ENCODE data around the gene SLC35A4.
A peak's percentile ranks its signal among the peaks of the same experiment; 100 is the strongest.
"Not testable (repeated sequence)": the region's sequence is repeated elsewhere in the genome, so short reads cannot be mapped to it uniquely, and the experiment has no call there.

SLC35A4 gene

DNA sequence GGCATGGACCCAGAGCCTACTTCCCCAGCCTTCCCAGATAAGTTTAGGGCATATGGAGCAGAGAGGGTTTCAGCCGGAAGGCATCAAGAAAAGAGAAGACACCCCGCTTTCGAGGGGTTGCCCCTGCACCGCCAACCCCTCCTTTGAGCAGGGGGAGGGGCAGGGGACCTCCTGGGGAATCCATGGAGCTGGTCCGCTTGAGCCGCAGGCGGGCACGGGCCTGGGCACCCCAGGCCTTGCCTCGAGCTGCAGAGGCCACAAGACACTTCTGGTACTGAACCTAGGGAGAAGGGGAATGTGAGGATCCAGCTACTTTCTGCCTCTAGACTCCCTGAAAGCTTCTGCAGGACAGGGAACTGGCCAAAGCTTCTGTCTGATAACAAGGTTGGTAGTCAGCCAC is 6.1 kb upstream of the SLC35A4 start:
- no peak for DNase-seq (ENCODE audit: low spot score)

DNA sequence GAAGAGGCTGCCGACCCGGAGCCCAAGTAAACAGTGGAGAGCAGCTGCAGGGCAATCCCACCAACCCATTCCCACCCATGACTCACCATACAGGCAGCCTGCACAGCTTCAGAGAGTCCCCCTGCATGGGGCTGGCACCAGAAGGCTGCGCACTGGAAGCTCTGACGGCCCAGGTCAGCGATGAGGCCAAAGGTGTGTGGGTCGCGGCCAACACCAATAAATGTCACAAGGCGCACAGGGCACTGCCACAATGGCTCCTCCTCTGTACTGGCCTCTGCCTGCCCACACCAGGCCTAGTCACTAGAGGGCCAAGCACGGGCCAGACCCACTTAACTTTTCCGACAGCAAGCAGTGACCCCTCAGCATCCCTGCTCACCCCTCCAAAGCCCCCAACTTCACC is 4.4 kb upstream of the SLC35A4 start:
- no peak for DNase-seq (ENCODE audit: low spot score)

DNA sequence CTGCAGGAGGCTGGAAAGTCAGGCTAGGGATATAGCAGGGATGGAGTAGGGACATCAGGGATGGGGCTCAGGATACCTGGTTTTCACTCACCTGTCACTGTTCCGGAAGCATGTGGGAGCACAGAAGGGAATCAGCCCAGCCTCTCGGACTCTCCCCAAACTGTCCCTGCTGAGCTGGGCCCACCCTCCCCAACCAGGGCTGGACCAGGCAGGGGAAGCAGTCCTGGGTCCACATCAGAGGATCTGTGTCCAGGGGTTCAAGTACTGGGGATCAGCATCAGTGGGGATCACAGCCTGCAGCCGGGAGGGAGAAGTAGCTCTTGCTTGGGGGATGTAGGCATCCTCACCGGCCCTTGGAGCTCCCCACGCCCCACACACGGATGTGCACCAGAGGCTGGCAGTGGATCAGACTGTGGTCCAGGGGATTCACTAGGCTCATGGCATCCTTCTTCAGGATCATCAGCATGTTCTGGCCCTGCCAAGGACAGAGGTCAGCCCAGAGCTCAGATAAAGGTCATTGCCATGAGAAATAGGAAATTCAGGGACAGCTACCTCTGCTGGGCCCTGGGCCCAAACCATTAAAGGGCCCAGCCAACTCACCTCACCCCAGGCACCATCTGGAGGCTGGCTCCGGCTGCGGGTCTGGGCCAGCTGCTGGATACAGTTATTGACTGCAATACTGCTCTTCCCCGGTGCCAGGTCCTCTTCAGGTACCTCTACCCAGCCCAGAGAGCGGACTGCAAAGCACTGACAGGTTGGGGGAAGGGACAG is 2.7 kb upstream of the SLC35A4 start:
- DNase-seq (ENCODE audit: low spot score): no peak

DNA sequence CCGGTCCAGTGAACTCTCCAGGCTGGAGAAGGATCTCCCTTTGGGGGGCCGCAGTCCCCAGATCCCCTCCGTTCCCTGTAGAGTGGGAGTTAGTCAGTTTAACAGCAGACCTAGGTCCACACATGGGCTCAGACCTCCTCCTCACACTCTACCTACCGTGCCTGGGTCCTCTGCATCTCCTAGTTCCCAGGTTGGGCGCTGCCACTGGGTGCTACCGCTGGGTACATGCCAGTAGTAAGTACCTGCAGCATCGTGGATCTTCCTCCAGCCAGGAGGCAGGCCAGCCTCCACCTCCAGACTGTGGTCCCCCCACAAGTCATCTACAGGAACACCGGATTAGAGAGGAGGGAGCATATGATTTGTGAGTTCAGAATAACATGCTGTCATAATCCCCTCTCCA is 1.0 kb upstream of the SLC35A4 start:
- DNase-seq (ENCODE audit: low spot score): no peak

DNA sequence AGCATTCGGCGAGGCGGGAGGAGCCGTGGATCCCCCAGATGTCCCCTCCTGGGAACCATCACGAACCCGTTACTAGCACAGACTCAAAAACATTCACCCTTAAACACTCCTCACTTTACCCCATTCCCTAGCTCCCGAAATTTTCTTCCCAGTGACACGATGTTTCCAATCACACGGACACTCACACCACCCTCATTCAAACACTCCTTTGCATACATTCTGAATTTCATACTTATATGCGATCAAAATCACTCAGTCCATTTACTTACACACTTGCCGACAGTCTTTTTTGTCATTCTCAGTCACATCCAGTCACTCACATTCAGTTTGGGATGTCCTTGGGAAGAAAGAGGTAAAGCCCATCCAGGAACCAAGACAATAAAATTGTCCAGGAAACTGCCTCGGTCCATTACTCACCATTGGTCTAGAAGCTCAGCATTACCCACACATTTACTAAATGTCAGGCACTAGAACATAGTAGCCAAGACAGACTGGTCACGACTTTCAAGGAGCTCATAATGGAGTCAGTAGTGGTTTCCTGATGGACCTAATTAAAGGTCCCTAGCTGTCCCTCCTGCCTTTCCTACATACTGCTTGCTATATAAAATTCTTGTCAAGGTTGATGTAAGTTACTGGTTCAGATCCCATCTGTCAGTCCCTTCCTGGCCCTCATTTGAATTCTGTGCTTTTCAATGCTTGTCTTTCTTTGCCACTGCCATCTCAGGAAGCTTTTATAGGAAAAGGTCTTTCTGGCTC is 574 bp downstream of the SLC35A4 start:
- no peak for DNase-seq (ENCODE audit: low spot score)

DNA sequence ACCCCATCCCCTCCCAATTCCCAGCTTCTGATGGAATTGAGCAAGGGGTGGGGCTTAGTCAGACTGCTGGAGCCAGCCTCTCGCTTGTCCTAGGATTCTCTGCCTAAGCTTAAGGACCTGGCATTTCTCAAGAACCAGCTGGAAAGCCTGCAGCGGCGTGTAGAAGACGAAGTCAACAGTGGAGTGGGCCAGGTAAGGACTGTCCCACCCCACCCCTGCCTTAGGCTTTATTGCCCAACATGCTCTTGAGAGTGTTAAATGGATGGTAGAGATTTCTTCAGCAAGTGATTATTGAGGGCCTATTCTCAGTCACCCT is 1.1 kb downstream of the SLC35A4 start:
- DNase-seq (ENCODE audit: low spot score): no peak

DNA sequence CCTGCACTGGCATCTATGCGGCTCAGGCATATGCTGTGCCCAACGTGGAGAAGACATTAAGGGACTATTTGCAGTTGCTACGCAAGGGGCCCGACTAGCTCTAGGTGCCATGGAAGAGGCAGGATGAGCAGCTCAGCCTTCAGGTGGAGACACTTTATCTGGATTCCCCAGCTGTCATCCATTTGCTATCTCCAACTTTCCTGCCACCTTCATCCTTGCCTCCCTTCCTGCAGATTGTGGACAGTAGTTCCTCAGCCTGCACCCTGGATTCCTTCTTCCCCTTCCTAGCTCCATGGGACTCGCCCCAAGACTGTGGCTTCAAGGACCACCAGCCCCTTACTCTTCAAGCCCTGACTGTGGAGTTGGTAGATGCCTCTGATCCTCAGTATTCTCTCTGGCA is 2.0 kb downstream of the SLC35A4 start:
- DNase-seq (ENCODE audit: low spot score): no peak

DNA sequence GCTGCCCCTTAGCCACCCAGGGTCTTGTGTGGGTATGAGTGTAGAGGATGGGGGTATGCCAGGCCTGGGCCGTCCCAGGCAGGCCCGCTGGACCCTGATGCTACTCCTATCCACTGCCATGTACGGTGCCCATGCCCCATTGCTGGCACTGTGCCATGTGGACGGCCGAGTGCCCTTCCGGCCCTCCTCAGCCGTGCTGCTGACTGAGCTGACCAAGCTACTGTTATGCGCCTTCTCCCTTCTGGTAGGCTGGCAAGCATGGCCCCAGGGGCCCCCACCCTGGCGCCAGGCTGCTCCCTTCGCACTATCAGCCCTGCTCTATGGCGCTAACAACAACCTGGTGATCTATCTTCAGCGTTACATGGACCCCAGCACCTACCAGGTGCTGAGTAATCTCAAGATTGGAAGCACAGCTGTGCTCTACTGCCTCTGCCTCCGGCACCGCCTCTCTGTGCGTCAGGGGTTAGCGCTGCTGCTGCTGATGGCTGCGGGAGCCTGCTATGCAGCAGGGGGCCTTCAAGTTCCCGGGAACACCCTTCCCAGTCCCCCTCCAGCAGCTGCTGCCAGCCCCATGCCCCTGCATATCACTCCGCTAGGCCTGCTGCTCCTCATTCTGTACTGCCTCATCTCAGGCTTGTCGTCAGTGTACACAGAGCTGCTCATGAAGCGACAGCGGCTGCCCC is 2.6 kb downstream of the SLC35A4 start:
- DNase-seq (ENCODE audit: low spot score): no peak

DNA sequence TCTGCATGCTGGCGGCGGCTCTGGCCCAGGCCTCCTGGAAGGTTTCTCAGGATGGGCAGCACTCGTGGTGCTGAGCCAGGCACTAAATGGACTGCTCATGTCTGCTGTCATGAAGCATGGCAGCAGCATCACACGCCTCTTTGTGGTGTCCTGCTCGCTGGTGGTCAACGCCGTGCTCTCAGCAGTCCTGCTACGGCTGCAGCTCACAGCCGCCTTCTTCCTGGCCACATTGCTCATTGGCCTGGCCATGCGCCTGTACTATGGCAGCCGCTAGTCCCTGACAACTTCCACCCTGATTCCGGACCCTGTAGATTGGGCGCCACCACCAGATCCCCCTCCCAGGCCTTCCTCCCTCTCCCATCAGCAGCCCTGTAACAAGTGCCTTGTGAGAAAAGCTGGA is 3.2 kb downstream of the SLC35A4 start:
- no peak for DNase-seq (ENCODE audit: low spot score)

DNA sequence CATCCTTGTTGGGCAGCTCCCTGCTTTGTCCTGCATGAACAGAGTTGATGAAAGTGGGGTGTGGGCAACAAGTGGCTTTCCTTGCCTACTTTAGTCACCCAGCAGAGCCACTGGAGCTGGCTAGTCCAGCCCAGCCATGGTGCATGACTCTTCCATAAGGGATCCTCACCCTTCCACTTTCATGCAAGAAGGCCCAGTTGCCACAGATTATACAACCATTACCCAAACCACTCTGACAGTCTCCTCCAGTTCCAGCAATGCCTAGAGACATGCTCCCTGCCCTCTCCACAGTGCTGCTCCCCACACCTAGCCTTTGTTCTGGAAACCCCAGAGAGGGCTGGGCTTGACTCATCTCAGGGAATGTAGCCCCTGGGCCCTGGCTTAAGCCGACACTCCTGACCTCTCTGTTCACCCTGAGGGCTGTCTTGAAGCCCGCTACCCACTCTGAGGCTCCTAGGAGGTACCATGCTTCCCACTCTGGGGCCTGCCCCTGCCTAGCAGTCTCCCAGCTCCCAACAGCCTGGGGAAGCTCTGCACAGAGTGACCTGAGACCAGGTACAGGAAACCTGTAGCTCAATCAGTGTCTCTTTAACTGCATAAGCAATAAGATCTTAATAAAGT is 3.9 kb downstream of the SLC35A4 start:
- no peak for DNase-seq (ENCODE audit: low spot score)

DNA sequence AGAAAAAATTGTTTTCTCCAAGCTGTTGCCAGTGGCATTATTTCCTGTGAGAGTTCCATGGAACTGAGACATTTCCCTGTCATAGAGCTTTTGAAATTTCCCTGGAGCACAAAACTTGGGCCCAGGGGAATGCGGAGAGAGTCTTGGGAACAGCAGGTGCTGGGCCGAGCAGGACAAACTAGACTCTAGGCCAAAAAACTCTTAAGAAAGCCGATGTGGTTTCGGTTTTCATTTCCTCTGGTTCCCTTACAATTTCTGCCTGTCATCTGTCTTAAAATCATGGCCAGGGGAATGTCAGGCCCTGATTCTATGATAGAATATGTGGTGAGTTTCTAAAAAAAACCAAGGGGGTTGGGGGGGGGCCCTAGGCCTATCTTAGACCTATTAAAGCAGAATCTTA is 4.6 kb downstream of the SLC35A4 start:
- no peak for DNase-seq (ENCODE audit: low spot score)

DNA sequence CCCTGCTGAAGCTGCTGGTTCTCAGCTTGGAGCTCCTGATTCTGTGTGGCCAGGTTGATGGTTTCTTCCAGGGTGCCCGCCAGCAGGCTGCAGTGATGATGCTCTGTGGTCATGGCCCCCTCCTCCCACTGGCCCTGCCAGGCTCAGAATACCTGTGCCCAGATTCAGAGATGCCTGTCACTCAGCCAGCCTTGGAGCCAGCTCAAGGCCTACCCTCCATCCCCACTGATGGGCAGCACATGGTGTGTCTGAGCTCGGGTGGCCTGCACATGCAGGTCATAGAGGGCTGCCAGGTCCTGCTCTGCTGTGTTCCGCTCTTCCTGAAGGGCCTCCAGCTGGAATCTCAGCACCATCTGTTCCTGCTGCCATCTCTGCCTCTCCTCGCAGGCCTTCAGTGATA is 5.4 kb downstream of the SLC35A4 start:
- no peak for DNase-seq (ENCODE audit: low spot score)

DNA sequence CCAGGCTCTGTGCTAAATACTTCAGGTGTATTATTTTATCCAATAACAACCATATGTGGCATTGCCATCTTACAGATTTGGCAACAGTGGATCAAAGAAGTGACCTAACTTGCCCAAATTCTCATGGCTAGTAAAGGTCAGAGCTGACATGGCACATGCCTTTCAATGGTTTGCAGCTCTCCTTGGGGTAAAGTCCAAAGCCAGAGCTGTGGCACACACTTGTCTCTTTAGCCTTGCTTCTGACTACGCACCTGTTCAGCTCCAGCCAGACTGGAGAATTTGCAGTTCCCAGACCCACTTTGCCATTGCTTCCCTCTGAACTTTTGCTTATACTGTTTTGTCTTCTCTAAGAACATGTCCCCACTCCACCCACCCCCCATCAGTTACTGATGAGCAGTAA is 5.9 kb downstream of the SLC35A4 start:
- DNase-seq (ENCODE audit: low spot score): no peak

DNA sequence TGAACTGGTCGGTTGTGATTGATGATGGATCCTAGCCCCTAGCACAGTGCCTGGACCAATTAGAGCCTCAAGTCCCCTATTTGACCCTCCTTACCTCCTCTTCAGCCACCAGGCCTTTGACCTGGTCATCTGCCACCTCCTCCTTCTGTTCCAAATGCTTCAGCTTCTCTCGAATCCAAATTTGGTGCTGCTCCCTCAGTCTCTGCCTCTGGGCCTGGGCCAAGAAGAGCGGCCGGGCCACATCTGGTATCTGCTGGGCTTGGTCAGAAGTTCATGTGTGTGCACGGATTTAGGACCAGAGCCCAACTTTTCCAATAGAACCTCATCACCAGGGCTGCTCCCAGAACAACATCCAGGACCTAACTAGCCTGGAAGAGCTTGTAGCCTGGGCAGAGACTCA is 6.5 kb downstream of the SLC35A4 start:
- DNase-seq (ENCODE audit: low spot score): peak; percentile 45

DNA sequence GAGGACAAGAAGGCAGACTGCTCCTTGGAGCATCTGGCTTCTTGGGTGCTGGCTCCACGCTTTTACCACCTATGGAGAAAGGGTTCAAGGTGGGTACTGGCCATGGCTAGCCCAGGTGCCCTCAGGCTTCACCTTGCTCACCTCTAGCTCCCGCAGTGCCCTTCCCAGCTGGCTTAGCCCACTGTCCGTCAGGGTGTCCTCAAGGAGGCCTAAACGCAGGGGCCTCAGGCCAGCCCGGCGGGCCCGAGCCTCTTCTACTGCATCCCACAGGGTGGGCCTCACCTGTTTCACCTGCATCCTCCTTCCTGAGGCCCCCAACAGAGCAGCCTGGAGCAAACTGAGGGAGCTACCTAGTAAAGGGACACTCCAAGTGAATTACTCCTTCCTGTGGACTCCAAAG is 9.1 kb downstream of the SLC35A4 start:
- no peak for DNase-seq (ENCODE audit: low spot score)

DNA sequence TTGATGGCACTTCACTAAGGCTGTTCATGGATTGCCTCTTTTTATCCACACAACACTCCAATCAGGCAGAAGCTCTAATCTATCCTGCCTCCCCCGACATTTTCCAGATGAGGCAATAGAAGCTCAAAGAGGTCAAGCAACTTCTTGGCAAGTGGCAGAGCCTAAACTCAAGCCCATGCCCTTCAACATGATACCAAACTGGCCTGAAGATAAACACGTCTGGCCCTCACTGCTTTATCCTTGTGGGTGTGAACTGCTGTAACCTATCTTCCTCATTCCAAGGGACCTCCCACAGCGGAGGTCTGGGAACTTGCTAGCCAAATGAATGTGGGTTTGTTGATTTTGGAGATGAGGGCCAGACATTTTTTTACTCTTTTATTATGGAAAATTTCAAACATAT is 9.5 kb downstream of the SLC35A4 start:
- DNase-seq (ENCODE audit: low spot score): no peak

DNA sequence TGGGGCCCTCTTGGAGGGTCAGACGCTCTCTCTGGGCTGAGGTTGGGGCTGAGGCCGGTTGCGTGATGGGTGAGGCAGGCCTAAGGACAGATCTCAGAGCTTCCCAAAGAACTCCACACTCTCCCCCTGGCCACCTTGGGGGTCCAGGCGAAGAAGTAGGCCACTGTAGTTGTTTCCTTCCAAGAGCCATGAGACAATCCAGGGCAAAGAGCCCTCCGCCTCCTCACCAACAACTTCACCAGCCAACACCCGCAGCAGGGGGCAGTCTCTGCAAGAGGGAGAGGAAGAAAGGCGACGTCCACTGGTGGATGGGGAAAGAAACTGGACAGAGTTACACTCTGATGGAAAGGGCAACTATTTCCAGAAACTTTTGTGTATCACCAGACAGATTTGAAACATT is 10.7 kb downstream of the SLC35A4 start:
- DNase-seq (ENCODE audit: low spot score): peak; percentile 67

DNA sequence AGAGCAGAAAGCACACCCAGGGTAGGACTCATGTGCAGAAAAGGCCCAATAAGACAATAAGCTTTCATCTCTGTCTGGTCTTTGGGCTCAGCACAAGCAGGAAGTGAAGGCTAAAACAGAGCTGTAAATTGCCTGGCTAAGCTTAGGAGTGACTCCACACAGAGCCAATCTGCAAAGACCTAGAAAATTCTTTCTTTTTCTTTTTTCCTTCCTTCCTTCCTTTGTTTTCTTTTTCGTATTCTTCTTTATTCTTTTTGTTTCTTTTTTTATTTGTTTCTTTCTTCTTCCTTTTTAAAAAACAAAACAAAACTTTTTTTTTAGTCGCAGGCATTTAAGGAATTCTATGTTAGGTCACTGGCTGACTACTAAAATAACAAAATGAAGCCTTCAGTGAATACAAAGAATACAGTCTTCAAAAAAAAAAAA is 12.2 kb downstream of the SLC35A4 start:
- peak; percentile 24 for DNase-seq (ENCODE audit: low spot score)

DNA sequence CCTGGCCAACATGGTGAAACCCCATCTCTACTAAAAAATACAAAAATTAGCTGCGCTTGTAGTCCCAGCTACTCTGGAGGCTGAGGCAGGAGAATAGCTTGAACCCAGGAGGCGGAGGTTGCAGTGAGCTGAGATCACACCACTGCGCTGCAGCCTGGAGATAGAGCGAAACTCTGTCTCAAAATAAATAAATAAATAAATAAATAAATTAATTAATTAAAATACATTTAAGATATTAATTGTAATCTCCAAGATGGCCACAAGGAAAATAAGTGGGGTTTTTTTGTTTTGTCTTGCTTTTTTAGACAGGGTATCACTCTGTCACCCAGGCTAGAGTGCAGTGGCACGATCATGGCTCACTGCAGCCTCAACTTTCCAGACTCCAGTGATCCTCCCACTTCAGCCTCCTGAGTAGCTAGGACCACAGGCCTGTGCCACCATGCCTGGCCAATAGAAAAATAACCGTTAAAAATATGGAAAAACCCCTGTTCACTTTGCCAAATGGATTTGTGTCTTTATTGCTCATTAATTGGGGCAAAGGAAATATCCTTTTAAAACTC is 14.6 kb downstream of the SLC35A4 start:
- DNase-seq (ENCODE audit: low spot score): not testable (repeated sequence)

DNA sequence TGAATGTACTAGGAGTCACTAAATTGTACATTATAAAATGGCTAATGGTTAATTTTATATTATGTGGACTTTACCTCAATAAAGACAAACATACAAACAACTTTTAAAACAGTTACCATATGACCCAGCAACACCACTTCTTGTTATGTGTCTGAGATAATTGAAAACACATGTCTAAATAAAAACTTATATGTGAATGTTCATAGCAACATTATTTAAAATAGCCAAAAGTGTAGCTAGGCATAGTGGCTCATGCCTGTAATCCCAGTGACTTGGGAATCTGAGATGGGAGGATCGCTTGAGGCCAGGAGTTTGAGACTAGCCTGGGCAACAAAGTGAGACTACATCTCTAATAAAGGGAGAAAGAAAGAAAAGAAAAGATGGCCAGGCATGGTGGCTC is 22.9 kb downstream of the SLC35A4 start:
- no peak for DNase-seq (ENCODE audit: low spot score)

DNA sequence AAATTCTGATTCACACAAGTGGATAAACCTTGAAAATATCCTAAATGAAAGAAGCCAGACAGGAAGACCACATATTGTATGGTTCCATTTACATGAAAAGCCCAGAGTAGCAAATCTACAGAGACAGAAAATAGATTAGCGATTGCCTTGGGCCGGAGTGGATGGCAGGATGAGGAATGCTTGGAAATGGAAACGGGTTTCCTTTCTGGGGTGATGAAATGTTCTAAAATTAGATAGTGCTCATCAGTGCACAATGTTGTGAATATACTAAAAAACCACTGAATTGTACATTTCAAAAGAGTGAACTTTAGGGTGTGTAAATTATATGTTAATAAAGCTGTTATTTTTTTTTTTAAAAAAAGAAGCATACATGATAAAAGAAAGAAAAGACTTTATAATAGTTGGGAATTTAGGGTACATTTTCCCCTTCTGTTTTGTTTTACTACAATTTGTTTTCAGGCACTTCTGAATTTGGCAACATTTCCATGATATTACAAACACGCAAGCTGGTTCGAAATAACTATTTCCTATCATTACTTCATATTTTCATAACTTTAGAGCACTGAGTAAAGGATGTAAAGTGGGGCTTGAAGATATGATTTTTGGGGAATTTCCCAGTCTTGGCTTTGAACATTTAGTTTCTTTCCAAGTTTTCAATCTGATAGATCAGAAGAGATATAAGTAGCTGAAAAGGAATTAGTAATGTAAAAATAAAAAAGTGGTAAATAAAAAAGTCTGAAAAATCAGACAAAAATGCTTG is 23.9 kb downstream of the SLC35A4 start:
- peak; percentile 68 for DNase-seq (ENCODE audit: low spot score)

DNA sequence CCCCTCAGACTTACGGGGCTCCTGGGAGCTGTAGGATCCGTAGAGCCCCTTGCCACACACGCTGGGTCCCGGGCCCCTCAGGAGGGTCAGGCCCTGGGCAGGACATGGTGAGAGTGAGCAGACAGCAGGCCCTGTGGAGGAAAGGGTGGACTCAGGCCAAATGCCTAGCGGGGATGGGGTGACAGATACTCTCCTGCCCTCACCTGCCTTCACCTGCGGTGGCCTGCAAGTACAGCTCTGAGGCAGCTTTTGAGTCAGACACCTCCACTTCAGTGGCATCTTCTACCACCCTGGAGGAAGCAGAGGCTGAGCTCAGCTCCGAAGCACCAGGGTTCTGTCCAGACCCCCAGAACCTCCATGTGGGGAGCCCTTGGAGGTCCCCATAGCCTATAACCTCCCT is 26.2 kb downstream of the SLC35A4 start:
- no peak for DNase-seq (ENCODE audit: low spot score)
